GM23338 (cell line): ENCODE data around the gene ZPR1. TPM values are rescaled to one million over a fixed set of nuclear protein-coding genes. Genes with fewer than 3 reads are reported as not detected.

ENCODE experiments used
- ATAC-seq: fragments of 200-7000 bp; cut with Tn5 transposase; 3 replicates; pipeline ENCODE4 v1.9.1; 2020
- DNase-seq: peaks from one replicate; pipeline ENCODE4 v3.0.0-alpha.2; 2015; ENCODE audit warnings: low spot score
- H2AFZ ChIP-seq: fragments of 200-600 bp; sonication (generic); 2 replicates; pipeline ENCODE4 v1.8.0; 2016; ENCODE audit warnings: antibody characterized with exemption, mild to moderate bottlenecking, moderate library complexity
- H3F3A ChIP-seq: fragments of 200-600 bp; sonication (generic); replicated peaks from 2 replicates; pipeline ENCODE4 v1.8.0; 2017; ENCODE audit warnings: antibody characterized with exemption, mixed run types, low read depth
- H3K27ac ChIP-seq: fragments of 200-600 bp; sonication (generic); 2 replicates; pipeline ENCODE4 v1.6.1; 2016; ENCODE audit warnings: low read depth
- H3K27me3 ChIP-seq: fragments of 200-600 bp; sonication (generic); 2 replicates; pipeline ENCODE4 v1.8.0; 2016; ENCODE audit warnings: mild to moderate bottlenecking, mixed run types, moderate library complexity; ENCODE audit not compliant: insufficient read depth
- H3K36me3 ChIP-seq: fragments of 200-600 bp; sonication (generic); 2 replicates; pipeline ENCODE4 v1.8.0; 2016; ENCODE audit warnings: mild to moderate bottlenecking; ENCODE audit not compliant: insufficient read depth
- H3K4me1 ChIP-seq: fragments of 200-600 bp; sonication (generic); 2 replicates; pipeline ENCODE4 v1.8.0; 2016; ENCODE audit warnings: mild to moderate bottlenecking, moderate library complexity; ENCODE audit not compliant: insufficient read depth
- H3K4me2 ChIP-seq: fragments of 200-600 bp; sonication (generic); 2 replicates; pipeline ENCODE4 v1.7.1; 2017; ENCODE audit warnings: mixed run types
- H3K4me3 ChIP-seq: fragments of 200-600 bp; sonication (generic); 2 replicates; pipeline ENCODE4 v1.6.1; 2016; ENCODE audit warnings: mixed run types
- H3K79me2 ChIP-seq: fragments of 200-600 bp; sonication (generic); replicated peaks from 2 replicates; pipeline ENCODE4 v1.8.0; 2017; ENCODE audit warnings: mild to moderate bottlenecking; ENCODE audit not compliant: insufficient read depth
- H3K9me2 ChIP-seq: fragments of 200-600 bp; sonication (generic); 2 replicates; pipeline ENCODE4 v1.8.0; 2017; ENCODE audit not compliant: insufficient read depth
- H4K20me1 ChIP-seq: fragments of 200-600 bp; sonication (generic); replicated peaks from 2 replicates; pipeline ENCODE4 v1.8.0; 2017; ENCODE audit warnings: mild to moderate bottlenecking; ENCODE audit not compliant: insufficient read depth
- H3K27ac Mint-ChIP-seq: 2 replicates; pipeline ENCODE4 v1.8.0; 2020; ENCODE audit warnings: inconsistent platforms, mild to moderate bottlenecking, moderate library complexity, mixed read lengths
- H3K27me3 Mint-ChIP-seq: 3 replicates; pipeline ENCODE4 v1.8.0; 2022; ENCODE audit warnings: low read depth, mild to moderate bottlenecking, moderate library complexity, mixed read lengths, inconsistent platforms; ENCODE audit not compliant: insufficient read depth, poor library complexity
- H3K36me3 Mint-ChIP-seq: 3 replicates; pipeline ENCODE4 v1.8.0; 2021; ENCODE audit warnings: low read depth, mild to moderate bottlenecking, inconsistent platforms, moderate library complexity, mixed read lengths
- H3K4me1 Mint-ChIP-seq: 3 replicates; pipeline ENCODE4 v1.8.0; 2020; ENCODE audit warnings: mild to moderate bottlenecking, inconsistent platforms, mixed read lengths
- H3K4me3 Mint-ChIP-seq: 3 replicates; pipeline ENCODE4 v1.8.0; 2021; ENCODE audit warnings: moderate library complexity, mild to moderate bottlenecking, inconsistent platforms, mixed read lengths
- H3K9me3 Mint-ChIP-seq: 3 replicates; pipeline ENCODE4 v1.8.0; 2020; ENCODE audit warnings: moderate library complexity, mild to moderate bottlenecking, inconsistent platforms, mixed read lengths
- CREB1 ChIP-seq: fragments of 250-450 bp; sonication (Bioruptor Pico); IDR thresholded peaks from 2 replicates; pipeline ENCODE4 v1.5.0; 2020; ENCODE audit warnings: low read depth, mild to moderate bottlenecking, moderate library complexity
- EZH2 ChIP-seq: fragments of 200-600 bp; sonication (generic); IDR thresholded peaks from one replicate; pipeline ENCODE4 v1.8.0; 2017; ENCODE audit warnings: antibody characterized with exemption, mild to moderate bottlenecking, low read depth; ENCODE audit not compliant: unreplicated experiment
- EZH2phosphoT487 ChIP-seq: fragments of 200-600 bp; sonication (generic); IDR thresholded peaks from one replicate; pipeline ENCODE4 v1.8.1; 2018; ENCODE audit warnings: antibody characterized with exemption; ENCODE audit not compliant: unreplicated experiment
- JUNB ChIP-seq: IDR thresholded peaks from one replicate; pipeline ENCODE4 v1.6.1; 2016; ENCODE audit warnings: antibody characterized with exemption; ENCODE audit not compliant: unreplicated experiment
- NANOG ChIP-seq: IDR thresholded peaks from 2 replicates; pipeline ENCODE4 v1.6.1; 2016; ENCODE audit warnings: antibody characterized with exemption, borderline replicate concordance
- POLR2AphosphoS5 ChIP-seq: IDR thresholded peaks from 2 replicates; pipeline ENCODE4 v1.6.1; 2016; ENCODE audit warnings: antibody characterized with exemption, low read depth
- STAT1 ChIP-seq: IDR thresholded peaks from one replicate; pipeline ENCODE4 v1.6.1; 2016; ENCODE audit warnings: antibody characterized with exemption; ENCODE audit not compliant: unreplicated experiment
- ZNF114 ChIP-seq: fragments of 250-450 bp; sonication (Bioruptor Pico); IDR thresholded peaks from 2 replicates; pipeline ENCODE4 v1.5.0; 2020; ENCODE audit warnings: mild to moderate bottlenecking, moderate library complexity
- ZNF331 ChIP-seq: fragments of 250-450 bp; sonication (Bioruptor Pico); IDR thresholded peaks from 2 replicates; pipeline ENCODE4 v1.5.0; 2020; ENCODE audit warnings: low read depth, mild to moderate bottlenecking, moderate library complexity
- ZNF462 ChIP-seq: fragments of 250-450 bp; sonication (Bioruptor Pico); IDR thresholded peaks from 2 replicates; pipeline ENCODE4 v1.5.0; 2020; ENCODE audit warnings: mild to moderate bottlenecking, moderate library complexity
- polyA plus RNA-seq: library from polyadenylated mRNA; unstranded; fragments of >200 nt; fragmentation: Nextera tagmentation; extraction: Ambion mirVana; gene quantifications from 2 replicates; pipeline ENCODE4 v1.2.1, GENCODE V29; 2016
- total RNA-seq: library from RNA; depleted of rRNA; stranded (reverse); fragments of >200 nt; shearing (Covaris generic); gene quantifications from 2 replicates; pipeline ENCODE4 v1.2.3, GENCODE V29; 2014
- TF ChIP-seq, protein P1 (sequence below): IDR thresholded peaks from 2 replicates; pipeline ENCODE4 v1.6.1; 2016; ENCODE audit warnings: antibody characterized with exemption
- TF ChIP-seq, protein P2 (sequence below): IDR thresholded peaks from one replicate; pipeline ENCODE4 v1.6.1; 2018; ENCODE audit warnings: antibody characterized with exemption; ENCODE audit not compliant: unreplicated experiment
- TF ChIP-seq, protein P3 (sequence below), 2 experiments: fragments of 200-600 bp in 1 of 2; sonication (generic) in 1 of 2; conservative IDR thresholded peaks; 2 replicates each; pipeline versions ENCODE4 v1.5.1 to v1.6.1; 2016 to 2017; ENCODE audit warnings: antibody characterized with exemption in 2 of 2, low read depth in 2 of 2, mild to moderate bottlenecking in 2 of 2, moderate library complexity in 1 of 2

The ZPR1 gene
- total and polyA plus RNA-seq, 2 experiments from 2014 or later, result 55.4 to 96.7 TPM

GRCh38 chr11:116790167-116791001 is 2.6 kb upstream of the ZPR1 start:
- 0 out of 2 replicates have a peak, but pooled peaks cover 2% of the 10 kb centered on the region for H3F3A ChIP-seq
- peaks cover 18% of the 10 kb centered on the region for H3K36me3 Mint-ChIP-seq
- no peak overlapping the region for H3K4me3 ChIP-seq
- H3K4me1 ChIP-seq, result peaks cover 10% of the 10 kb centered on the region
- H3K9me3 Mint-ChIP-seq, result no peaks in the 10 kb centered on the region
- peak overlapping the region; percentile 80 for H2AFZ ChIP-seq
- H3K27ac ChIP-seq, result no peak overlapping the region
- peaks cover 14% of the 10 kb centered on the region; the same call in 1 of the 2 replicates for H4K20me1 ChIP-seq
- no peaks in the 10 kb centered on the region for H3K9me2 ChIP-seq
- no peak overlapping the region for H3K27ac Mint-ChIP-seq
- TF ChIP-seq ZNF462 (CRISPR knock-in tag) (no peak), POLR2AphosphoS5 (no peak), NANOG (no peak), STAT1 (no peak), EZH2 (no peak), CREB1 (CRISPR knock-in tag) (no peak), ZNF331 (CRISPR knock-in tag) (no peak), JUNB (no peak), ZNF114 (CRISPR knock-in tag) (no peak), EZH2phosphoT487 (no peak)
- TF ChIP-seq, protein P1, sequence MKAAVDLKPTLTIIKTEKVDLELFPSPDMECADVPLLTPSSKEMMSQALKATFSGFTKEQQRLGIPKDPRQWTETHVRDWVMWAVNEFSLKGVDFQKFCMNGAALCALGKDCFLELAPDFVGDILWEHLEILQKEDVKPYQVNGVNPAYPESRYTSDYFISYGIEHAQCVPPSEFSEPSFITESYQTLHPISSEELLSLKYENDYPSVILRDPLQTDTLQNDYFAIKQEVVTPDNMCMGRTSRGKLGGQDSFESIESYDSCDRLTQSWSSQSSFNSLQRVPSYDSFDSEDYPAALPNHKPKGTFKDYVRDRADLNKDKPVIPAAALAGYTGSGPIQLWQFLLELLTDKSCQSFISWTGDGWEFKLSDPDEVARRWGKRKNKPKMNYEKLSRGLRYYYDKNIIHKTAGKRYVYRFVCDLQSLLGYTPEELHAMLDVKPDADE, result no peak
- TF ChIP-seq, protein P2, sequence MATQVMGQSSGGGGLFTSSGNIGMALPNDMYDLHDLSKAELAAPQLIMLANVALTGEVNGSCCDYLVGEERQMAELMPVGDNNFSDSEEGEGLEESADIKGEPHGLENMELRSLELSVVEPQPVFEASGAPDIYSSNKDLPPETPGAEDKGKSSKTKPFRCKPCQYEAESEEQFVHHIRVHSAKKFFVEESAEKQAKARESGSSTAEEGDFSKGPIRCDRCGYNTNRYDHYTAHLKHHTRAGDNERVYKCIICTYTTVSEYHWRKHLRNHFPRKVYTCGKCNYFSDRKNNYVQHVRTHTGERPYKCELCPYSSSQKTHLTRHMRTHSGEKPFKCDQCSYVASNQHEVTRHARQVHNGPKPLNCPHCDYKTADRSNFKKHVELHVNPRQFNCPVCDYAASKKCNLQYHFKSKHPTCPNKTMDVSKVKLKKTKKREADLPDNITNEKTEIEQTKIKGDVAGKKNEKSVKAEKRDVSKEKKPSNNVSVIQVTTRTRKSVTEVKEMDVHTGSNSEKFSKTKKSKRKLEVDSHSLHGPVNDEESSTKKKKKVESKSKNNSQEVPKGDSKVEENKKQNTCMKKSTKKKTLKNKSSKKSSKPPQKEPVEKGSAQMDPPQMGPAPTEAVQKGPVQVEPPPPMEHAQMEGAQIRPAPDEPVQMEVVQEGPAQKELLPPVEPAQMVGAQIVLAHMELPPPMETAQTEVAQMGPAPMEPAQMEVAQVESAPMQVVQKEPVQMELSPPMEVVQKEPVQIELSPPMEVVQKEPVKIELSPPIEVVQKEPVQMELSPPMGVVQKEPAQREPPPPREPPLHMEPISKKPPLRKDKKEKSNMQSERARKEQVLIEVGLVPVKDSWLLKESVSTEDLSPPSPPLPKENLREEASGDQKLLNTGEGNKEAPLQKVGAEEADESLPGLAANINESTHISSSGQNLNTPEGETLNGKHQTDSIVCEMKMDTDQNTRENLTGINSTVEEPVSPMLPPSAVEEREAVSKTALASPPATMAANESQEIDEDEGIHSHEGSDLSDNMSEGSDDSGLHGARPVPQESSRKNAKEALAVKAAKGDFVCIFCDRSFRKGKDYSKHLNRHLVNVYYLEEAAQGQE, result no peak
- TF ChIP-seq, protein P3, sequence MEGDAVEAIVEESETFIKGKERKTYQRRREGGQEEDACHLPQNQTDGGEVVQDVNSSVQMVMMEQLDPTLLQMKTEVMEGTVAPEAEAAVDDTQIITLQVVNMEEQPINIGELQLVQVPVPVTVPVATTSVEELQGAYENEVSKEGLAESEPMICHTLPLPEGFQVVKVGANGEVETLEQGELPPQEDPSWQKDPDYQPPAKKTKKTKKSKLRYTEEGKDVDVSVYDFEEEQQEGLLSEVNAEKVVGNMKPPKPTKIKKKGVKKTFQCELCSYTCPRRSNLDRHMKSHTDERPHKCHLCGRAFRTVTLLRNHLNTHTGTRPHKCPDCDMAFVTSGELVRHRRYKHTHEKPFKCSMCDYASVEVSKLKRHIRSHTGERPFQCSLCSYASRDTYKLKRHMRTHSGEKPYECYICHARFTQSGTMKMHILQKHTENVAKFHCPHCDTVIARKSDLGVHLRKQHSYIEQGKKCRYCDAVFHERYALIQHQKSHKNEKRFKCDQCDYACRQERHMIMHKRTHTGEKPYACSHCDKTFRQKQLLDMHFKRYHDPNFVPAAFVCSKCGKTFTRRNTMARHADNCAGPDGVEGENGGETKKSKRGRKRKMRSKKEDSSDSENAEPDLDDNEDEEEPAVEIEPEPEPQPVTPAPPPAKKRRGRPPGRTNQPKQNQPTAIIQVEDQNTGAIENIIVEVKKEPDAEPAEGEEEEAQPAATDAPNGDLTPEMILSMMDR (conservative IDR thresholded peaks at IDR 0.05; ENCODE audit: low read depth in 2 of 2), result no peak
- H3K4me2 ChIP-seq, result no peak overlapping the region
- no peak for ATAC-seq
- H3K27me3 ChIP-seq, result no peaks in the 10 kb centered on the region
- peaks cover 10% of the 10 kb centered on the region for H3K27me3 Mint-ChIP-seq
- DNase-seq, result no peak
- H3K36me3 ChIP-seq, result peaks cover 11% of the 10 kb centered on the region
- no peak overlapping the region for H3K4me3 Mint-ChIP-seq
- peaks cover 23% of the 10 kb centered on the region for H3K4me1 Mint-ChIP-seq
- H3K79me2 ChIP-seq, result peaks cover 18% of the 10 kb centered on the region
